ENCODE measurements around the gene NECAP2. TPM values are rescaled to one million over a fixed set of nuclear protein-coding genes. Genes with fewer than 3 reads are reported as not detected.

The NECAP2 gene
- total RNA-seq, 1 donor from 2014 or later = 41.7 TPM

DNA sequence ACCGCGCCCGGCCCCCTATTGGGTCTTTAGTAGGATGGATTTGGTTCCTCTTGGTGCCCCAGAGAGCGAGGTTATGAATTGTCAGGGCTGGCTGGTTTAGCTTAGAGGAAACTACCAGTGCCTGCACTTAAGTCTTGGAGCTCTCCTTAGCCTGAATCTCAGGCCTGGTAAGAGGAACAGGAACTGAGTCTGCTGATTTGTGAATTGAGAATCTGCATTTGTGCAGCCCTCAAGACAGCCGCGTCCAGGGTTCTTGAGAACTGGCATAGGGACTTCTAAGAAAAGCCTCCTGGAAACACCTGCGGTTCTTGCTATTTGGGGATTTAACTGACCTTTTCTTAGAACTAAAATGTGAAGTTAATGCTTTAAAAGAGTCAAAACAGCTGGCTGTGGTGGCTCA, 1.7 kb downstream of the NECAP2 start:
- H3K27ac ChIP-seq = no peak overlapping the region
- no peaks in the 10 kb centered on the region for H3K9me3 ChIP-seq
- peaks cover 0 to 26% of the 10 kb centered on the region in 2 donors for H3K36me3 ChIP-seq
- no peak overlapping the region for H3K4me3 ChIP-seq
- TF ChIP-seq POLR2A (IDR thresholded peaks at IDR 0.05) (no peak), POLR2AphosphoS5 (IDR thresholded peaks at IDR 0.05; ENCODE audit: insufficient read depth in 1 of 2, low read depth in 1 of 2) (no peak)
- TF ChIP-seq, protein P1, sequence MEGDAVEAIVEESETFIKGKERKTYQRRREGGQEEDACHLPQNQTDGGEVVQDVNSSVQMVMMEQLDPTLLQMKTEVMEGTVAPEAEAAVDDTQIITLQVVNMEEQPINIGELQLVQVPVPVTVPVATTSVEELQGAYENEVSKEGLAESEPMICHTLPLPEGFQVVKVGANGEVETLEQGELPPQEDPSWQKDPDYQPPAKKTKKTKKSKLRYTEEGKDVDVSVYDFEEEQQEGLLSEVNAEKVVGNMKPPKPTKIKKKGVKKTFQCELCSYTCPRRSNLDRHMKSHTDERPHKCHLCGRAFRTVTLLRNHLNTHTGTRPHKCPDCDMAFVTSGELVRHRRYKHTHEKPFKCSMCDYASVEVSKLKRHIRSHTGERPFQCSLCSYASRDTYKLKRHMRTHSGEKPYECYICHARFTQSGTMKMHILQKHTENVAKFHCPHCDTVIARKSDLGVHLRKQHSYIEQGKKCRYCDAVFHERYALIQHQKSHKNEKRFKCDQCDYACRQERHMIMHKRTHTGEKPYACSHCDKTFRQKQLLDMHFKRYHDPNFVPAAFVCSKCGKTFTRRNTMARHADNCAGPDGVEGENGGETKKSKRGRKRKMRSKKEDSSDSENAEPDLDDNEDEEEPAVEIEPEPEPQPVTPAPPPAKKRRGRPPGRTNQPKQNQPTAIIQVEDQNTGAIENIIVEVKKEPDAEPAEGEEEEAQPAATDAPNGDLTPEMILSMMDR (IDR thresholded peaks at IDR 0.05) = no peak
- no peak for DNase-seq (ENCODE audit: extremely low spot score in 2 of 2)
- H3K4me1 ChIP-seq = peaks cover 40% of the 10 kb centered on the region
- H3K27me3 ChIP-seq = no peaks in the 10 kb centered on the region
- intact Hi-C loops (cut with DNase I) = no loop called here

DNA sequence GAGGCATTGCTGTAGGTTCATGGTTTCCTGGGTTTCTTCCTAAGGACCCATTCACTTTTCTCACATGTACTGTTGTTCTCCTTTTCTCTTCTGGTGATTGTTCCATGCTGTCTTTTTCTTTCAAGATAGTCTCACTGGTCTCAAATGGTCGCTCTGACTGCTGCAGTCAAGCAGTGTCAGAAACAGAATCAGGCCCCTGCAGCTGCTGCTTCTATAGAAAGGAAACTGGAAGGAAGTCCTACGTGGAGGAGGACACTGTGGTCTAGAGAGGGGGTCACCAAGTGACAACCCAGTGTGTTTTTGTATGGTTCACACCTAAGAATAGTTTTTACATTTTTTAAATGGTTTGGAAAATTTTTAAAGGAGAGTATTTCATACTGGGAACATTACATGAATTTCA, 2.4 kb downstream of the NECAP2 start:
- no peak overlapping the region for H3K27ac ChIP-seq
- H3K27me3 ChIP-seq = no peaks in the 10 kb centered on the region
- intact Hi-C loops (cut with DNase I) = no loop called here
- TF ChIP-seq POLR2A (IDR thresholded peaks at IDR 0.05) (no peak), POLR2AphosphoS5 (IDR thresholded peaks at IDR 0.05; ENCODE audit: insufficient read depth in 1 of 2, low read depth in 1 of 2) (no peak)
- TF ChIP-seq, protein P1 (IDR thresholded peaks at IDR 0.05) = no peak
- H3K4me3 ChIP-seq = no peak overlapping the region
- H3K9me3 ChIP-seq = no peaks in the 10 kb centered on the region
- DNase-seq (ENCODE audit: extremely low spot score in 2 of 2) = no peak
- peaks cover 40% of the 10 kb centered on the region for H3K4me1 ChIP-seq
- H3K36me3 ChIP-seq = peaks cover 0 to 31% of the 10 kb centered on the region in 2 donors

DNA sequence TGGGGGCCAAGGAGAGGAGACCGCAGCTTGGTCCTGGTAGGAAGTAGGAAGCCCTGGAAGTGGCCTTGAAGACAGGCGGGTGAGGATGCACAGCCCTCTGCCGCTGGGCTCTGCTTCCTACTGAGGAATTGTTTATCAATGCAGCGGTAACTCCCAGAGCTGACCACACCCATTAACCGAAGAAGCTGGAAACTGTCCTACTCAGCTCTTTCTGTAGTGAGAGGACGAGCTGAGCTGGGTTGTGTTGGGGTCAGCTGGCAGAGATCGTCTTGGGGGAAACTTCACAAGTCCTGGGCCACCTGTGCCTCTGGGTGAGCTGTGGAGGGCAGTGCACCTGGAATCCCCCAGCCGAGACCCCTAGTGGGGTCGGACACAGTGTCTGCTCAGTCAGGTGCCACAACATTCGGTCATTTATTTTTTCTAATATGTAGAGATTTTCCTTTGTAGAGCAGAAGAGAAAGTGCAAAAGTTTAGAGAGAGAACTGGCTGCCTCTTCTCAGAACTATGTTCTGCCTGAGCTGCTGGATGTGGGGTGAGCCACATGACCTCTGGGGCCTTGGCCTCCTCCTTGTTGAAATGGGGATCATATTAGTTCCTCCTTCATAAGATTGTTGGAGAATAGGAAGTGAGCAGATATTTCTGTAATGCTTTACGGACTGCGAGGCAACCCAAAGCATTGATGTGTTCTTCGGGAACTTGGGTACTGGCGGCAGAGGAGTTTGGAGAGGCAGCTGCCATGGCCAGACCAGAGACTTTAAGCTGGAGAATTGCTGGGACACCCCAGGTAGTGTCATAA, 3.6 kb downstream of the NECAP2 start:
- DNase-seq (ENCODE audit: extremely low spot score in 2 of 2) = no peak

DNA sequence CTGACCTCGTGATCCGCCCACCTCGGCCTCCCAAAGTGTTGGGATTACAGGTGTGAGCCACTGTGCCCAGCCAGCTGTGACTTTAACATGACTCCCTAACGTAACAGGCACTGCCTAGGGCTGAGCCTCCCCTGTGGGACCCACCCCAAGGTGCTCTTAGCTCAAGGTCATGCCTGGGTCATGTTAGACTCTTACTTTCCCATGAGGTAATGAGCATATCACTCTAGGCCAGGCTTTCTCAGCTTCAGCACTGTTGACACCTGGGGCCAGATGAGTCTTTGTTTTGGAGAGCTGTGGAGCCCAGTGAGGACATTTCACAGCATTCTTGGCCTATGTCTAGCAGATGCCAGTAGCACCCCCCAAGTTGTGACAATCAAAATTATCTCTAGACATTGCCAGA, 4.5 kb downstream of the NECAP2 start:
- no peak overlapping the region for H3K4me3 ChIP-seq
- H3K4me1 ChIP-seq = peaks cover 38% of the 10 kb centered on the region
- no peaks in the 10 kb centered on the region for H3K9me3 ChIP-seq
- DNase-seq (ENCODE audit: extremely low spot score in 2 of 2) = no peak
- TF ChIP-seq POLR2A (IDR thresholded peaks at IDR 0.05) (no peak), POLR2AphosphoS5 (IDR thresholded peaks at IDR 0.05; ENCODE audit: insufficient read depth in 1 of 2, low read depth in 1 of 2) (no peak)
- TF ChIP-seq, protein P1 (IDR thresholded peaks at IDR 0.05) = no peak
- intact Hi-C loops (cut with DNase I) = no loop called here
- no peaks in the 10 kb centered on the region for H3K27me3 ChIP-seq
- H3K36me3 ChIP-seq = peaks cover 0 to 52% of the 10 kb centered on the region in 2 donors
- no peak overlapping the region for H3K27ac ChIP-seq

More for the DNA sequence above, 3.6 kb downstream of the NECAP2 start:
- TF ChIP-seq POLR2AphosphoS5 (IDR thresholded peaks at IDR 0.05; ENCODE audit: insufficient read depth in 1 of 2, low read depth in 1 of 2) (no peak), POLR2A (IDR thresholded peaks at IDR 0.05) (no peak)
- TF ChIP-seq, protein P1 (IDR thresholded peaks at IDR 0.05) = no peak
- no peaks in the 10 kb centered on the region for H3K9me3 ChIP-seq
- intact Hi-C loops (cut with DNase I) = no loop called here
- H3K27me3 ChIP-seq = no peaks in the 10 kb centered on the region
- H3K27ac ChIP-seq = no peak overlapping the region
- H3K4me1 ChIP-seq = peaks cover 40% of the 10 kb centered on the region
- peaks cover 0 to 43% of the 10 kb centered on the region in 2 donors for H3K36me3 ChIP-seq
- no peak overlapping the region for H3K4me3 ChIP-seq

DNA sequence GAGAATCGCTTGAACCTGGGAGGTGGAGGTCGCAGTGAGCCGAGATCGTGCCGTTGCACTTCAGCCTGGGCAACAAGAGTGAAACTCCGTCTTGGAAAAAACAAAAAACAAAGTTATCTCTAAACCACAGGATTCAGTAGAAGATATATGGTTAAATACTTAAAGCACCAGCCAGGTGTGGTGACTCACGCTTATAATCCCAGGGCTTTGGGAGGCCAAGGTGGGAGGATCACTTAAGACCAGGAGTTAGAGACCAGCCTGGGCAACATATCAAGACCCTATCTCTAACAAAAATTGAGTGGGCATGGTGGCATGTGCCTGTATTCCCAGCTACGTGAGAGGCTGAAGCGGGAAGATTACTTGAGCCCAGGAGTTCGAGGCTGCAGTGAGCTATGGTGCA, 5.6 kb downstream of the NECAP2 start:
- Histone ChIP-seq H3K27ac (no peak overlapping the region), H3K9me3 (no peaks in the 10 kb centered on the region), H3K4me1 (peaks cover 39% of the 10 kb centered on the region), H3K27me3 (no peaks in the 10 kb centered on the region), H3K4me3 (no peak overlapping the region), H3K36me3 (peaks cover 0 to 63% of the 10 kb centered on the region in 2 donors)
- TF ChIP-seq, protein P1 (IDR thresholded peaks at IDR 0.05) = no peak
- TF ChIP-seq POLR2A (IDR thresholded peaks at IDR 0.05) (no peak), POLR2AphosphoS5 (IDR thresholded peaks at IDR 0.05; ENCODE audit: insufficient read depth in 1 of 2, low read depth in 1 of 2) (no peak)
- intact Hi-C loops (cut with DNase I) = no loop called here
- no peak for DNase-seq (ENCODE audit: extremely low spot score in 2 of 2)
